Peyer's patch (tissue), 4 donors: Measurements from ENCODE around the gene C4orf17.

ENCODE experiments used
- POLR2A ChIP-seq, 2 donors: fragments of 450-650 bp; IDR thresholded peaks; one replicate each; pipeline ENCODE4 v1.5.1; 2017; ENCODE audit warnings: antibody characterized with exemption in 2 of 2, mild to moderate bottlenecking in 2 of 2, moderate library complexity in 2 of 2
- TF ChIP-seq, protein P1 (sequence below), 6 experiments: fragments of 450-650 bp in 4 of 6; fragments of 200-600 bp in 2 of 6; sonication (generic) in 1 of 6; IDR thresholded peaks; one replicate each; pipeline ENCODE4 v1.5.1; 2017 to 2019; ENCODE audit warnings: antibody characterized with exemption in 6 of 6, mild to moderate bottlenecking in 3 of 6, moderate library complexity in 1 of 6

DNA sequence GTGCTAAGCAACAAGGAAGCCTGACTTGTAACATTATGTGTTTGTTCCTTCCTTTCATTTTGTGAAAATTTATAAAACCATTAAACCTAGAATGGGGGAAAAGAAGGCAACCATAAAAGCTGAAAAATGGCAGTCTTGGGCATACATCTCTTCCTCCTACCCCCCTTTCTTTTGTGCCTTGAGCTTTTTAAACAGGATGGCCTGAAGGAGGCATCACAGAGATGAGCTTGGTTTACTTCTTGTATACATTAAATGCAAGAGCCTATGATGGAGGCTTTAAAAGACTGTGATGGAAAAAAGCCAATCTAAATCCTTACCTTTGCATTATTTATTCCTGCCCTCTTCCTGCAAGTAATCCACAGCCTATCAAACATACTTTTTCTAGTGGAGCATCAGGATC is 39.5 kb upstream of the C4orf17 start:
- TF ChIP-seq, protein P1, sequence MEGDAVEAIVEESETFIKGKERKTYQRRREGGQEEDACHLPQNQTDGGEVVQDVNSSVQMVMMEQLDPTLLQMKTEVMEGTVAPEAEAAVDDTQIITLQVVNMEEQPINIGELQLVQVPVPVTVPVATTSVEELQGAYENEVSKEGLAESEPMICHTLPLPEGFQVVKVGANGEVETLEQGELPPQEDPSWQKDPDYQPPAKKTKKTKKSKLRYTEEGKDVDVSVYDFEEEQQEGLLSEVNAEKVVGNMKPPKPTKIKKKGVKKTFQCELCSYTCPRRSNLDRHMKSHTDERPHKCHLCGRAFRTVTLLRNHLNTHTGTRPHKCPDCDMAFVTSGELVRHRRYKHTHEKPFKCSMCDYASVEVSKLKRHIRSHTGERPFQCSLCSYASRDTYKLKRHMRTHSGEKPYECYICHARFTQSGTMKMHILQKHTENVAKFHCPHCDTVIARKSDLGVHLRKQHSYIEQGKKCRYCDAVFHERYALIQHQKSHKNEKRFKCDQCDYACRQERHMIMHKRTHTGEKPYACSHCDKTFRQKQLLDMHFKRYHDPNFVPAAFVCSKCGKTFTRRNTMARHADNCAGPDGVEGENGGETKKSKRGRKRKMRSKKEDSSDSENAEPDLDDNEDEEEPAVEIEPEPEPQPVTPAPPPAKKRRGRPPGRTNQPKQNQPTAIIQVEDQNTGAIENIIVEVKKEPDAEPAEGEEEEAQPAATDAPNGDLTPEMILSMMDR (IDR thresholded peaks at IDR 0.05): no peak
- TF ChIP-seq POLR2A (IDR thresholded peaks at IDR 0.05): no peak
